GM12801 (cell line): ENCODE results near the gene CNTFR.

Experiments
- CTCF ChIP-seq: IDR thresholded peaks from one replicate; pipeline ENCODE4 v1.5.1; 2011; ENCODE audit warnings: control low read depth; ENCODE audit not compliant: insufficient read length; ENCODE audit errors: extremely low read depth

CNTFR gene

GRCh38 chr9:34557426-34558321 lies 31.9 kb downstream of the CNTFR start:
- no peak for TF ChIP-seq CTCF

- no peak for TF ChIP-seq CTCF
Measured at GRCh38 chr9:34556949-34557348, 32.6 kb downstream of the CNTFR start.

DNA sequence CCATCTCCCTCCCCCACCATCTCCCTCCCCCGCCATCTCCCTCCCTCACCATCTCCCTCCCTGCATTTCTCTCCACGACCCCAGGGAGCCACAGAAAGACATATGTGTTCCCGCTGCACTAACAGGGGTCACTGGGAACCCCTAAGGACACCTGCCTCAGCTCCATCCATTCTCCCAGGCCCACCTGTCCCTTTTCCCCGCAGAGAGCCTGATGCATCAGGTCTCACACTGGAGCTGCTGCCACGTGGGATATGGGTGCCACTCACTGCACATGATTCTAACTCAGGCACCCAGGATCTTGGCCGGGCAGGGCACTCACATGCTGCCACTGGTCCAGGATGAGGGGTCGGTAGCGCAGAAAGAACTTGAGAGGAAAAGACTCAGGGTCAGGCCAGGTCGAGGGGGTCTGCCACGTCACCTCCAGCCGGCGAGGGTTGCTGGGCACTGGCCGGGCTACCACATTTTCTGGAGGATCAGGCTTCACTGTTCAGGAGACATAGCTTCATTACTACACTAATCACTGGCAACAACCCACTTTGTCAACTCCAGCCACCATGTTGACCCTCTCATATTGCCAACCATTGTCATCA lies 33.5 kb downstream of the CNTFR start:
- no peak for TF ChIP-seq CTCF

DNA sequence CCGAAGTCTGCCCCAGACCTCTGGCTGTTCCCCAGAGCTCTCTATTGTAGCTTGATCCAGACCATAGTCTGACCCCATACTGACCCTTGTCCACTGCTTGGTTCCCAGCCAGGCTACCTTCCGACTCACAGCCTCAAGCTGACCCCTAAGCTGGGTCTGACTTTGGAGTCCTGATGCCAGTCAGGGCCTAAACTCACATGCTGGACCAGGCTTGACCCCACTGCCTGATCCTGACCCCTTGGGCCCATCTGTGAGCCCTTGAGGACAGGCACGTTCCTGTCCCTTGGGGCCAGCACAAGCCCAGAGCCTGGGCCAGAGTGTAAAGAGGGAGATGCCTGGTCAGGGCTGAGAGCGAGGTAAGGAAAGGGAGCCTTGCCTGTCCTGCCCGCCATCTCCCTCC lies 34.0 kb downstream of the CNTFR start:
- TF ChIP-seq CTCF, result no peak

DNA sequence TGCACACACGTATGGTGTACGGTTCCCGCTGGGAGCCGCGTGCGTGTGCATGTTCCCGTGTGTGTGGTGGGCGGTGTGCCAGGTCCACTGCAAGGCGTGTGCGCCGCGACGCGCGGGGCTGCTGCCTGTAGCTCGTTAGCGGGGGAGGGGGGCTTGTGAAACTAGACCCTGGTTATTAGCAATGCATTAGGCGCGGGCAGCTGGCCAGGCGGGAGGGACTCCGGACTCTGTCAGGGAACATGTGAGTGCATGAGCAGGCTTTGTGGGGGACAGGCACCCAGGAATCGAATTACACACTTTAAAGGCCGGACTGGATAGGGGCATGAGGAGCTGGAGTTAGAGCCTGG lies 34.5 kb downstream of the CNTFR start:
- TF ChIP-seq CTCF, result no peak

DNA sequence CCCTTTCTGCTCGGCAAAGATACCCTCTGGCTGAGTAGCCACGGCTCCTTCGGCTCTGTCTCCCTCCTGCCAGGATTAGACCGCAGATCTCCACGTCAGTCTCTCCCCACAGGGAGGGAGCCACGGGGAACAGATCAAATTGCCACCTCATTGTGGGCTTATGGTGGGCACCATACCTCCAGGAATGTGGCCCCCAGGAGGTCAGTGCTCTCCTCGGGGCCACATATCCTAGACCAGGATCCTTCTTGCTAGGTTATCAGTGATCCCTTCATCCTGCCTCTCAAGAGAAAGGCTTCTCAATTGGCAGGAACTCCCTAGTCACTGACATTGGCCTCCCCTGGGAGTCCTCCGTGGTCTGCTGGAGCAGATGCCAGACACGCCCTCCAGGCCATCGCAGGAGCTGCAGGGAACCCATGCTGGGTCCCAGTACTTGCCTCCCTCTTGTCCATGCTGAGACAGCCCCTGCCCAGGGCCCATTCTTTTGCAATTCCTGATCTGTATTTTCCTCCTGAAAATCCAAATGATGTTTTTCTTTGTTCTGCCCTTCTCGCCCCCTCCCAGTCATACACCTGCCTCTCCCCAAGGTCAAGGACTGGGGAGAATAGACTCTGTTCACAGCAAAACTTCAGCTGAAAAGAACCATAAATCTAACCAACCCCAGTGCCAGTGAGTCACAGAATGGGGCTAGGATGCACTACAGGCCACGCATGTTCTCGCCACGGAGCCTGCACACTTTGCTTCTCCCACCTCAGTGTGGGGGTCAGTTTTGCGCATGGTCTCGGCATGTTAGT lies 35.1 kb downstream of the CNTFR start:
- no peak for TF ChIP-seq CTCF

DNA sequence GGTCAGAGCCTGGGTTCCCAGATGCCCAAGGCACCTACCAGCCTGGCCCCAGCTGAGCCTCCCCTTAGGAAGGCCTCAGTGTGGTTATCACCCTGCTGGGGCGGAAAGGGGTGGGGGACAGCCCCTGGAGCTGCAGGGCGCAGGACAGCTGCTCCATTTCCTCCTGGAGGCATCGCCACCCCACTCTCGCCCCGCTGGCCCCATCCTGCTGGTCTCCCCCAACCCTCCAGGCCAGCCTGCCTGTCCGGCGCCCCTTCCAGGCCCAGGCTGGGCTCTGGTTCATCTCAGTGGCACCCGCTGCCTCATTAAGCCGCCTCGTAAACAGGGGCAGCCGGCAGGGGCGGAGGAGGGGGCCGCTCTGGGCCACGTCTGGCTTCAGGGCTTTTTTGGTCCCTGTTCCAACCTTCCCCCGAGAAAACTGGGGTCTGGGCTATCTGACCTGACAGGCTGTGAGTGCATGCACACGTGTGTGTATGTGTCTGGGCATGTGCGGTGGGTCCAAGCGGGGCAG lies 36.0 kb downstream of the CNTFR start:
- TF ChIP-seq CTCF, result no peak
